MM.1S (cell line): ENCODE measurements around the gene NEK11.

Source experiments
- DNase-seq: peaks from one replicate; pipeline ENCODE4 v3.0.0-alpha.2; 2015
- H2AFZ ChIP-seq: fragments of 300-600 bp; sonication (generic); 2 replicates; pipeline ENCODE4 v1.6.0; 2016; ENCODE audit warnings: antibody characterized with exemption, low read length
- H3F3A ChIP-seq: fragments of 300-600 bp; sonication (generic); 2 replicates; pipeline ENCODE4 v1.6.1; 2016; ENCODE audit warnings: mild to moderate bottlenecking, antibody characterized with exemption, low read length, moderate library complexity, mixed read lengths; ENCODE audit not compliant: insufficient read depth
- H3K27ac ChIP-seq: fragments of 300-600 bp; sonication (generic); 2 replicates; pipeline ENCODE4 v1.5.1; 2016; ENCODE audit warnings: mild to moderate bottlenecking, low read length
- H3K27me3 ChIP-seq: fragments of 300-600 bp; sonication (generic); replicated peaks from 2 replicates; pipeline ENCODE4 v1.6.0; 2016; ENCODE audit warnings: low read length; ENCODE audit not compliant: insufficient read depth
- H3K36me3 ChIP-seq: fragments of 300-600 bp; sonication (generic); replicated peaks from 2 replicates; pipeline ENCODE4 v1.6.1; 2016; ENCODE audit warnings: mild to moderate bottlenecking, low read length, mixed read lengths; ENCODE audit not compliant: insufficient read depth
- H3K4me1 ChIP-seq: fragments of 300-600 bp; sonication (generic); 2 replicates; pipeline ENCODE4 v1.6.1; 2016; ENCODE audit warnings: low read length, mixed read lengths
- H3K4me2 ChIP-seq: fragments of 300-600 bp; sonication (generic); 2 replicates; pipeline ENCODE4 v1.6.0; 2016; ENCODE audit warnings: low read depth, low read length
- H3K4me3 ChIP-seq: fragments of 300-600 bp; sonication (generic); 2 replicates; pipeline ENCODE4 v1.5.1; 2016; ENCODE audit warnings: low read length, mixed read lengths
- H3K79me2 ChIP-seq: fragments of 300-600 bp; sonication (generic); 2 replicates; pipeline ENCODE4 v1.6.1; 2016; ENCODE audit warnings: mixed run types, low read length, mixed read lengths
- H3K9ac ChIP-seq: fragments of 300-600 bp; sonication (generic); 2 replicates; pipeline ENCODE4 v1.6.1; 2016; ENCODE audit warnings: low read length, mixed read lengths
- H3K9me2 ChIP-seq: fragments of 300-600 bp; sonication (generic); replicated peaks from 2 replicates; pipeline ENCODE4 v1.6.1; 2016; ENCODE audit warnings: mild to moderate bottlenecking, low read length, mixed read lengths; ENCODE audit not compliant: insufficient read depth
- H3K9me3 ChIP-seq: fragments of 300-600 bp; sonication (generic); replicated peaks from 2 replicates; pipeline ENCODE4 v1.6.1; 2016; ENCODE audit warnings: mild to moderate bottlenecking, low read length, mixed read lengths; ENCODE audit not compliant: insufficient read depth
- H4K20me1 ChIP-seq: fragments of 300-600 bp; sonication (generic); 2 replicates; pipeline ENCODE4 v1.6.1; 2016; ENCODE audit warnings: mild to moderate bottlenecking, low read length, moderate library complexity, mixed read lengths; ENCODE audit not compliant: insufficient read depth
- CTCF ChIP-seq: fragments of 300-600 bp; sonication (generic); IDR thresholded peaks from 2 replicates; pipeline ENCODE4 v1.5.1; 2016; ENCODE audit warnings: antibody characterized with exemption, low read length, mixed read lengths
- EZH2 ChIP-seq: fragments of 300-600 bp; sonication (generic); optimal IDR thresholded peaks from 2 replicates; pipeline ENCODE3; 2017; ENCODE audit warnings: low read depth, mild to moderate bottlenecking, antibody characterized with exemption, low read length, mixed read lengths
- EZH2phosphoT487 ChIP-seq: fragments of 300-600 bp; sonication (generic); IDR thresholded peaks from 2 replicates; pipeline ENCODE4 v1.6.1; 2018; ENCODE audit warnings: antibody characterized with exemption, low read length

Gene NEK11

GRCh38 chr3:131275556-131275955 is 248.9 kb downstream of the NEK11 start:
- no peak overlapping the region for H3K27ac ChIP-seq
- no peaks in the 10 kb centered on the region for H3K79me2 ChIP-seq
- no peaks in the 10 kb centered on the region for H3K27me3 ChIP-seq
- no peak overlapping the region for H3K9ac ChIP-seq
- no peak for DNase-seq
- H3K4me1 ChIP-seq = no peaks in the 10 kb centered on the region
- H3F3A ChIP-seq = no peaks in the 10 kb centered on the region
- no peaks in the 10 kb centered on the region for H3K9me3 ChIP-seq
- H3K9me2 ChIP-seq = no peaks in the 10 kb centered on the region
- no peak for TF ChIP-seq EZH2
- no peak for TF ChIP-seq CTCF
- TF ChIP-seq EZH2phosphoT487 = no peak
- no peak overlapping the region for H2AFZ ChIP-seq
- no peak overlapping the region for H3K4me3 ChIP-seq
- H4K20me1 ChIP-seq = no peaks in the 10 kb centered on the region
- no peaks in the 10 kb centered on the region for H3K36me3 ChIP-seq
- H3K4me2 ChIP-seq = no peak overlapping the region

GRCh38 chr3:131277836-131278497 is 251.3 kb downstream of the NEK11 start:
- Histone ChIP-seq H3K27ac (no peak overlapping the region), H3K4me2 (no peak overlapping the region), H3K4me3 (no peak overlapping the region), H3K27me3 (no peaks in the 10 kb centered on the region), H3K79me2 (no peaks in the 10 kb centered on the region), H3K9me2 (no peaks in the 10 kb centered on the region), H3K9ac (no peak overlapping the region), H3F3A (no peaks in the 10 kb centered on the region), H3K36me3 (no peaks in the 10 kb centered on the region), H3K4me1 (no peaks in the 10 kb centered on the region), H2AFZ (no peak overlapping the region), H4K20me1 (no peaks in the 10 kb centered on the region), H3K9me3 (no peaks in the 10 kb centered on the region)
- TF ChIP-seq EZH2 = no peak
- TF ChIP-seq EZH2phosphoT487 = no peak
- TF ChIP-seq CTCF = no peak
- DNase-seq = no peak

GRCh38 chr3:131279577-131279976 is 252.9 kb downstream of the NEK11 start:
- Histone ChIP-seq H3K27me3 (no peaks in the 10 kb centered on the region), H3K4me1 (no peaks in the 10 kb centered on the region), H3K4me2 (no peak overlapping the region), H2AFZ (no peak overlapping the region), H3K9me2 (no peaks in the 10 kb centered on the region), H3F3A (no peaks in the 10 kb centered on the region), H3K9ac (no peak overlapping the region), H3K27ac (no peak overlapping the region), H4K20me1 (no peaks in the 10 kb centered on the region), H3K36me3 (no peaks in the 10 kb centered on the region), H3K4me3 (no peak overlapping the region), H3K79me2 (no peaks in the 10 kb centered on the region), H3K9me3 (no peaks in the 10 kb centered on the region)
- TF ChIP-seq EZH2 = no peak
- TF ChIP-seq CTCF = no peak
- DNase-seq = no peak
